SK-N-MC (cell line): ENCODE measurements around the gene METTL21A.

ENCODE experiments used
- EZH2 ChIP-seq: fragments of 200-600 bp; sonication (generic); IDR thresholded peaks from one replicate; pipeline ENCODE4 v1.6.1; 2017; ENCODE audit warnings: antibody characterized with exemption
- POLR2AphosphoS5 ChIP-seq: IDR thresholded peaks from 2 replicates; pipeline ENCODE4 v1.6.1; 2012; ENCODE audit warnings: mild to moderate bottlenecking, low read depth, low read length, borderline replicate concordance

DNA sequence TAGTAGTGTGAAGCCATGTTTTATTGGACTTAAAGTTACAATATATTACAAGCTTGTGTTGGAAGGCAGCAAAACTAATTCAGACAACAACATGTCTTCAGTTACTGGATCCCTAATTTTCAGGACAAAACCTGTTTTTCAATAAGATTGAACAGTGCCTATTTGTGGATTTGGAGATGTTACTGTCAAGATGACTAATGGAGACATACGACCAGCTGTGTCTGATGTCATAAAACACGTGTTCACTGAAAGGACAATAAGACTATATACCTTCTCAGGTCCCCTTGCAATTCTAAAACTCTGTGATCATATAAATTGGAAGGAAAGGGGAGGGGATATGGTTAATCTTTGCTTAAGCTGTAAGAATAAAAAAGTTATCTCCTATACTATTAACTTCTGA is 21.7 kb downstream of the METTL21A start:
- TF ChIP-seq POLR2AphosphoS5 (no peak), EZH2 (no peak)
